HL-60 (cell line): ENCODE measurements around the gene TRPM2.

Experiments
- DNase-seq, 2 experiments: peaks; one replicate each; pipeline ENCODE4 v3.0.0-alpha.2; 2010 to 2020; ENCODE audit warnings: low read depth in 1 of 2, low spot score in 1 of 2
- H3K27ac ChIP-seq: fragments of 250-450 bp; sonication (Bioruptor Pico); replicated peaks from 2 replicates; pipeline ENCODE4 v1.5.1; 2020; ENCODE audit warnings: mild to moderate bottlenecking, moderate library complexity
- H3K27me3 ChIP-seq: fragments of 250-450 bp; sonication (Bioruptor Pico); 2 replicates; pipeline ENCODE4 v1.5.1; 2021; ENCODE audit warnings: mild to moderate bottlenecking, moderate library complexity; ENCODE audit not compliant: insufficient read depth, poor library complexity, severe bottlenecking
- H3K4me3 ChIP-seq: replicated peaks from 2 replicates; pipeline ENCODE4 v1.5.1; 2011; ENCODE audit warnings: mild to moderate bottlenecking, control low read depth, low read length; ENCODE audit not compliant: insufficient read depth
- GABPA ChIP-seq: IDR thresholded peaks from 2 replicates; pipeline ENCODE4 v1.6.1; 2012; ENCODE audit warnings: low read depth
- POLR2AphosphoS5 ChIP-seq: IDR thresholded peaks from 2 replicates; pipeline ENCODE4 v1.6.1; 2012; ENCODE audit warnings: low read depth
- SPI1 ChIP-seq: IDR thresholded peaks from 2 replicates; pipeline ENCODE4 v1.6.1; 2012; ENCODE audit warnings: low read depth, mild to moderate bottlenecking, borderline replicate concordance
- TF ChIP-seq, protein P1 (sequence below): IDR thresholded peaks from one replicate; pipeline ENCODE4 v1.5.1; 2011; ENCODE audit warnings: low read length, control low read depth, inconsistent platforms; ENCODE audit not compliant: insufficient read depth
- TF ChIP-seq, protein P2 (sequence below): IDR thresholded peaks from 2 replicates; pipeline ENCODE4 v1.6.1; 2012; ENCODE audit warnings: low read depth; ENCODE audit not compliant: insufficient replicate concordance

Gene TRPM2

DNA sequence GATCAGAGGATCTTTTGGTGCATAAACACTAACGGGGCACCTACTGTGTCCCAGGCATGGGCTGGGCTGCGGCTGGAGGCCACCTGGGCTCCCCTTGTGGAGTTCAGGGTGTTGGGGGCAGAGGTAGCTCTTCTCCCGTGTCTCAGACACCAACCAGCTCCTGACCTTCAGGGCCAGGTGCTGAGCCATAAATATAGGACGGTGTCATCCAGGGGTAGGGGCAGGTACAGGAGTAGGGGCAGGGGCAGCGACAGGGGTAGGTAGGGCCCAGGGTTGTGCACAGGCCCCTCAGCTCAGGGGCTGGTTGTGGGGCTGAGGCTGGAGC lies 83.9 kb downstream of the TRPM2 start:
- TF ChIP-seq SPI1, result no peak
- TF ChIP-seq, protein P1, sequence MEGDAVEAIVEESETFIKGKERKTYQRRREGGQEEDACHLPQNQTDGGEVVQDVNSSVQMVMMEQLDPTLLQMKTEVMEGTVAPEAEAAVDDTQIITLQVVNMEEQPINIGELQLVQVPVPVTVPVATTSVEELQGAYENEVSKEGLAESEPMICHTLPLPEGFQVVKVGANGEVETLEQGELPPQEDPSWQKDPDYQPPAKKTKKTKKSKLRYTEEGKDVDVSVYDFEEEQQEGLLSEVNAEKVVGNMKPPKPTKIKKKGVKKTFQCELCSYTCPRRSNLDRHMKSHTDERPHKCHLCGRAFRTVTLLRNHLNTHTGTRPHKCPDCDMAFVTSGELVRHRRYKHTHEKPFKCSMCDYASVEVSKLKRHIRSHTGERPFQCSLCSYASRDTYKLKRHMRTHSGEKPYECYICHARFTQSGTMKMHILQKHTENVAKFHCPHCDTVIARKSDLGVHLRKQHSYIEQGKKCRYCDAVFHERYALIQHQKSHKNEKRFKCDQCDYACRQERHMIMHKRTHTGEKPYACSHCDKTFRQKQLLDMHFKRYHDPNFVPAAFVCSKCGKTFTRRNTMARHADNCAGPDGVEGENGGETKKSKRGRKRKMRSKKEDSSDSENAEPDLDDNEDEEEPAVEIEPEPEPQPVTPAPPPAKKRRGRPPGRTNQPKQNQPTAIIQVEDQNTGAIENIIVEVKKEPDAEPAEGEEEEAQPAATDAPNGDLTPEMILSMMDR, result no peak
- TF ChIP-seq POLR2AphosphoS5, result no peak
- no peak for TF ChIP-seq GABPA
- H3K27ac ChIP-seq, result no peak overlapping the region
- no peaks in the 10 kb centered on the region for H3K27me3 ChIP-seq
- DNase-seq, result no peak
- H3K4me3 ChIP-seq, result no peak overlapping the region

DNA sequence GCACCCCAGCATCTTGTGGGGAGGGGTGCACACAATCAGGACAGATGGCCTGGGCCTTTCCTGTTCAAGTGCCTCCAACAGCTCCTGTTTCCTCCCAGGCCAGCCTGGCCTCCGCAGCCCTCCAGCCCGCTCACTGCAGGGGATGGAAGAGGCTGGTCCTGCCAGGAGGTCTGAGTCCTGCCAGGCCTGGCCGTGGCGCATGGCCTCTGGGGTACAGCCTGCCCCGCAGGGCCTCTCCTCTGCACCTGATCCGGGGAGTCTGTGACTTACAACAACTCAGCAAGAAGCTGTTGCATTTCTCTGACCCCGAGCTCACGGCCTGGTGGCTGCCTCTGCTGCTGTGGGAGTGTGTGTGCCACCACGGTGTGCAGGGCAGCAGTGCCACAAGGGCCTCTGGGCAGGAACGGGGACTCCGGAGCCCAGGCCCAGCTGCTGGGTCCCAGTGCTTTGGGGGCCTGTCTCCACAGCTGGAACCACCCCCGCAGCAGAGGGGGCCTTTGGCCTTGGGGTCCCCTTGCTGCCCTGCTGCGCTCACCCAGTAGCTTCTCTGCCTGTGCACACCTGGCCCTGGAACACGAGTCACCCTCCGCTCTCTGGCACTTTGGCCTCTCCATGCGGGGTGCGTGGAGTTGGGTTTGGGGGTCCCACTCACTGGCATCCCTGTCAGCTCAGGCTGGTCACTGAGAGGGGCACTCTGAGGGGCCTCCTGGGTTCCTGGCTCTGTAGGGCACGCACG lies 84.4 kb downstream of the TRPM2 start:
- Histone ChIP-seq H3K4me3 (no peak overlapping the region), H3K27me3 (no peaks in the 10 kb centered on the region), H3K27ac (no peak overlapping the region)
- TF ChIP-seq GABPA (no peak), POLR2AphosphoS5 (no peak), SPI1 (no peak)
- TF ChIP-seq, protein P1, result no peak
- TF ChIP-seq, protein P2, sequence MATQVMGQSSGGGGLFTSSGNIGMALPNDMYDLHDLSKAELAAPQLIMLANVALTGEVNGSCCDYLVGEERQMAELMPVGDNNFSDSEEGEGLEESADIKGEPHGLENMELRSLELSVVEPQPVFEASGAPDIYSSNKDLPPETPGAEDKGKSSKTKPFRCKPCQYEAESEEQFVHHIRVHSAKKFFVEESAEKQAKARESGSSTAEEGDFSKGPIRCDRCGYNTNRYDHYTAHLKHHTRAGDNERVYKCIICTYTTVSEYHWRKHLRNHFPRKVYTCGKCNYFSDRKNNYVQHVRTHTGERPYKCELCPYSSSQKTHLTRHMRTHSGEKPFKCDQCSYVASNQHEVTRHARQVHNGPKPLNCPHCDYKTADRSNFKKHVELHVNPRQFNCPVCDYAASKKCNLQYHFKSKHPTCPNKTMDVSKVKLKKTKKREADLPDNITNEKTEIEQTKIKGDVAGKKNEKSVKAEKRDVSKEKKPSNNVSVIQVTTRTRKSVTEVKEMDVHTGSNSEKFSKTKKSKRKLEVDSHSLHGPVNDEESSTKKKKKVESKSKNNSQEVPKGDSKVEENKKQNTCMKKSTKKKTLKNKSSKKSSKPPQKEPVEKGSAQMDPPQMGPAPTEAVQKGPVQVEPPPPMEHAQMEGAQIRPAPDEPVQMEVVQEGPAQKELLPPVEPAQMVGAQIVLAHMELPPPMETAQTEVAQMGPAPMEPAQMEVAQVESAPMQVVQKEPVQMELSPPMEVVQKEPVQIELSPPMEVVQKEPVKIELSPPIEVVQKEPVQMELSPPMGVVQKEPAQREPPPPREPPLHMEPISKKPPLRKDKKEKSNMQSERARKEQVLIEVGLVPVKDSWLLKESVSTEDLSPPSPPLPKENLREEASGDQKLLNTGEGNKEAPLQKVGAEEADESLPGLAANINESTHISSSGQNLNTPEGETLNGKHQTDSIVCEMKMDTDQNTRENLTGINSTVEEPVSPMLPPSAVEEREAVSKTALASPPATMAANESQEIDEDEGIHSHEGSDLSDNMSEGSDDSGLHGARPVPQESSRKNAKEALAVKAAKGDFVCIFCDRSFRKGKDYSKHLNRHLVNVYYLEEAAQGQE, result no peak
- no peak for DNase-seq

DNA sequence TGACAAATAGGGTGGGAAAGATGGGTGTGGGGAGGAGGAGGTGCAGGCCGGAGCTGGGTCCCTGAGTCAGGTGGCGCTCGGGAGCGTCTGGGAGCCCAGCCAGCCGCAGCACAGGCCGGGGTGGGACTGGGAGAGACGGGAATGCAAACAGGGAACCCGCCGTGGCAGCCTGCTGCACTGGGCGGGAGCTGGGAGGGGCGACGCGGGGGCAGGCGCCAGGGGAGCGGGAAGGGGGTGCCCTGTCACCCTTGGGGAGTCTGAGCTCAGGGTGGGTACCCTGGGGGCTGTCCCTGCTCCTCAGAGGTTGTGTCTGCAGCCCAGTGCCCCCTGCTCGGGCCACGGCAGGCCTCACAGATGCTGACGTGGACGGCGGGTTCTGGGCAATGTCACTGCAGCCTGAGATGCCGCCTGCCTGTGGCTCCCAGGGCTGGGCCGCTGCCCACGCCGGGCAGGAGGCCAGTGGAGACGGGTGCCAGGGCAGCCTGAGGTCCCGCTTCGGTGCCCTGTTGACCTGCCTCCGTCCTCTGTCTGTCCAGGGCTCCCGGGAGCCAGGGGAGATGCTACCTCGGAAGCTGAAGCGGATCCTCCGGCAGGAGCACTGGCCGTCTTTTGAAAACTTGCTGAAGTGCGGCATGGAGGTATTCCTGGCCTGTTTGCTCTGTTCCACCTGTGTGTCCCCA lies 85.2 kb downstream of the TRPM2 start:
- TF ChIP-seq, protein P2, result no peak
- TF ChIP-seq POLR2AphosphoS5, result 0 out of 2 replicates have a peak, but pooled peaks have one; percentile 8
- H3K27ac ChIP-seq, result no peak overlapping the region
- no peak overlapping the region for H3K4me3 ChIP-seq
- DNase-seq, result no peak
- H3K27me3 ChIP-seq, result no peaks in the 10 kb centered on the region

DNA sequence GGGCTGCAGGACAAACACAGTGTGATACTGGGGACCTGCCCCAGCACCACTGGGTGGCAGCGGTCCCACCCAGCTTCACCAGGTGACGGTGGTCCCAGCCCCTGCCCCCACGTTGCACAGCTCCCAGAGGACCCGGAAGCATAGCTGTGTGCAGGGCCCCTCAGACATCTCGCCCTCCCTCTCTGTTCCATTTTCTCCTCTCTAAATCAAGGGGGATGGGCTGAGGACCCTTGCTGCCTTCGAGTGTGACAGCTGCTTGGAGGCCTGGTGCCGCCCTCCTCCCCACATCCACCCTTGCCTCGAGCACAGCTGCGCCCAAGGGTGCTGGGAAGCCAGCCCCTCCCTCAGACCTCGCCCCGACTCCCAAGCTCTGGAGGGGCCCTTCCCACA lies 85.8 kb downstream of the TRPM2 start:
- Histone ChIP-seq H3K27ac (no peak overlapping the region), H3K27me3 (no peaks in the 10 kb centered on the region), H3K4me3 (no peak overlapping the region)
- DNase-seq, result no peak
- TF ChIP-seq, protein P1, result no peak
- no peak for TF ChIP-seq SPI1
